Measurements from ENCODE around the gene EHD4. TPM values are rescaled to one million over a fixed set of nuclear protein-coding genes. Genes with fewer than 3 reads are reported as not detected.

Gene EHD4
- total RNA-seq, 1 donor from 2014 or later, result 23.8 TPM

DNA sequence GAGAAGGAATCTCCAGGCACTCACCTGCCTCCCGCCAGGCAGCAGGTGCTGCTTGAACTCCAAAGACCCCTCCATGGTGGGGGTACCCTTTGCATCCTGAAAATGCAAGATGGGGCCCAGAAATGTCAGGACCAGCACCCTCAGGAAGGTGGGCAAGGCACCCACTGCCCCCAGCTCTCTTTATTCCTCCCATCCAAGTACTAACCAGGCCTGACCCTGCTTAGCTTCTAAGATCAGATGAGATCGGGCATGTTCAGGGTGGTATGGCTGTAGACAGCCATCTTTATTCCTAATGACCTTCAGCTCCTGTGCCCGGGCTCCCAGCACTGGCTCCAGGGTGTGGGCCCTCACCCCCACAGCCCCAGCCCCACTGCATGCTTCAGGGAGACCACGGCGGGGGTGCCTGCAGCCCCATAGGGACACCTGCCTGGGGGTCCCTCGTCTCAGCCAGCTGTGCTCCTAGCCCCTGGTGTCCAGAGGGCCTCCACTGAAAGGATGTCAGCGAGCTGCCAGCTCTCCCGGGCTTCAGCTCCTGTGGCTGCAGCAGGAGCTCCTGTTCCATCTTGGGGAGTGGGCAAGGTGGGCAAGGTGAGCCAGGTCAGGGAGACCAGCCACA is 120.5 kb downstream of the EHD4 start:
- Mint-ChIP-seq H3K4me1 (ENCODE audit: low read depth) (no peaks in the 10 kb centered on the region), H3K27me3 (ENCODE audit: low read depth) (no peaks in the 10 kb centered on the region), H3K4me3 (ENCODE audit: unreplicated experiment) (no peak overlapping the region), H3K9me3 (ENCODE audit: low read depth) (no peaks in the 10 kb centered on the region), H3K27ac (ENCODE audit: unreplicated experiment) (no peak overlapping the region), H3K36me3 (ENCODE audit: low read depth) (peaks cover 10% of the 10 kb centered on the region)
- DNase-seq (ENCODE audit: low spot score), result no peak
- TF ChIP-seq, protein P1, sequence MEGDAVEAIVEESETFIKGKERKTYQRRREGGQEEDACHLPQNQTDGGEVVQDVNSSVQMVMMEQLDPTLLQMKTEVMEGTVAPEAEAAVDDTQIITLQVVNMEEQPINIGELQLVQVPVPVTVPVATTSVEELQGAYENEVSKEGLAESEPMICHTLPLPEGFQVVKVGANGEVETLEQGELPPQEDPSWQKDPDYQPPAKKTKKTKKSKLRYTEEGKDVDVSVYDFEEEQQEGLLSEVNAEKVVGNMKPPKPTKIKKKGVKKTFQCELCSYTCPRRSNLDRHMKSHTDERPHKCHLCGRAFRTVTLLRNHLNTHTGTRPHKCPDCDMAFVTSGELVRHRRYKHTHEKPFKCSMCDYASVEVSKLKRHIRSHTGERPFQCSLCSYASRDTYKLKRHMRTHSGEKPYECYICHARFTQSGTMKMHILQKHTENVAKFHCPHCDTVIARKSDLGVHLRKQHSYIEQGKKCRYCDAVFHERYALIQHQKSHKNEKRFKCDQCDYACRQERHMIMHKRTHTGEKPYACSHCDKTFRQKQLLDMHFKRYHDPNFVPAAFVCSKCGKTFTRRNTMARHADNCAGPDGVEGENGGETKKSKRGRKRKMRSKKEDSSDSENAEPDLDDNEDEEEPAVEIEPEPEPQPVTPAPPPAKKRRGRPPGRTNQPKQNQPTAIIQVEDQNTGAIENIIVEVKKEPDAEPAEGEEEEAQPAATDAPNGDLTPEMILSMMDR (IDR thresholded peaks at IDR 0.05), result no peak

DNA sequence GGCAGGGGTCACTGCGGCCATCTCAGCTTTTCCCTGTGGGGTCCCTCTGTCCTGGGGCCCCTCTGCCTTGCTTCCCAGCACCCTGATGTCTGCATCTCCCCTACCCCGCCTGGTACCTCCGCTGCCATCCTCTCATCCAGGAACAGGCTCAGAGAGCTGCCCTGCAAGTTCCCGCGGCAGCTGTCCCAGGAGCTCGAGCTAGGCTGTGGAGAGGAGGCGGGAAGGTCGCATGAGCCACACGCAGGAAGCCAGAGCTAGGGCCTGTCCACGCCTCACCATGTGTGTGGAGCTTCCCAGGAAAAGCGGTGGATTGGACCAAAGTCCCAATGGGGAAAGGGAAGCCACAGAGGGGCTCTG is 121.2 kb downstream of the EHD4 start:
- Mint-ChIP-seq H3K36me3 (ENCODE audit: low read depth) (peaks cover 12% of the 10 kb centered on the region), H3K27ac (ENCODE audit: unreplicated experiment) (no peak overlapping the region), H3K9me3 (ENCODE audit: low read depth) (no peaks in the 10 kb centered on the region), H3K4me1 (ENCODE audit: low read depth) (no peaks in the 10 kb centered on the region), H3K27me3 (ENCODE audit: low read depth) (no peaks in the 10 kb centered on the region), H3K4me3 (ENCODE audit: unreplicated experiment) (no peak overlapping the region)
- no peak for DNase-seq (ENCODE audit: low spot score)
- TF ChIP-seq, protein P1 (IDR thresholded peaks at IDR 0.05), result no peak

DNA sequence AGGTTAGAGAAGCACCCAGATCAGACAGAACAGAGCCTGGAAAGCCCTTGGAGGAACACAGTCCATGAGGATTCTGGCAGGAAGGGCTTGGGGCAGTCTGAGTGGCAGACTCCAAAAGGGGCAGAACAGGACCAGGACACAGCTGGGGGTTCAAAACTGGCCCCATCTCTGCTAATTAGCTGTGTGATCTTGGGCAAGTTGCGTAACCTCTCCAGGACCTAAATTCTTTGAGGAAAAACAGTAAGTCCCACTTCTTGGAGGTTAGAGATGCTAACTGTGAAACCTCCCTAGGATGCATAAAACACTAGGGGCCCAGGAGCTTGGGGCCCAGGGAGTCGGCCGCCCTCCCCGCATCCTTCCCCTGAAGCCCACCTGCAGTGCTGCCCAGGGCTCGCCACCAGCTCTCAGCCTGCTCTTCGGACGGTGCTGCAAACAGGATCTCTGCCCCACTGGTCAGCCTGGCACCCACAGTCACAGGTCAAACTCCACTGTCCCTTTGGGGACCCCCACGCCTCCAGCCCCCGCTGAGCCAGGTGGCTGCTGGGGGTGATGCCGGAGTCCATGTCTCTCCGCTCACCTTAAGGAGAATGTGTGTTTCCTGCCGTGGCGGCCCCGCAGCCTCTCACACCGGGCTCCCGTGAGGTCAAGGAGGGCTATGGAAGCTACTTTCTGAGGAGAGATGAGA is 121.7 kb downstream of the EHD4 start:
- Mint-ChIP-seq H3K4me3 (ENCODE audit: unreplicated experiment) (no peak overlapping the region), H3K27me3 (ENCODE audit: low read depth) (no peaks in the 10 kb centered on the region)

DNA sequence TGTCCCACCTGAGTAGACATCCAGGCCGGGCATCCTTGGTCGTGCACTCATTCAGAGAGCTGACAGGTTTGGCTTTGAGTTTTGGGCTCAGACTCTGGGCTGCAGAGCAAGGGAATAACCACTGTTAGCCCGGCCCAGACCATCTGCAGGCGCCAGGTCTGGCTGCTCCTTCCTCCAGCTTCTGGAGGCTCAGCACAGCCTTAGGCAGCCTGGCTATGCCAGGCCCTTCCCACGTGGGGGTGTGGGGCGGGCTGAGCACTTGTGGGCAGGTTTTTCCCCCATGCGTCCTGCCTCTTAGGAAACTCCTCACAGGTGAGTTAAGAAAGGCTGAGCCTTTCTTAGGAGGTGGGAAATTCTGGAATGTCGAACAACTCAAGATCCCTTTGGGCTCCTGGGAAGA is 122.5 kb downstream of the EHD4 start:
- TF ChIP-seq, protein P1 (IDR thresholded peaks at IDR 0.05), result no peak
- Mint-ChIP-seq H3K27ac (ENCODE audit: unreplicated experiment) (no peak overlapping the region), H3K27me3 (ENCODE audit: low read depth) (no peaks in the 10 kb centered on the region), H3K4me1 (ENCODE audit: low read depth) (no peaks in the 10 kb centered on the region), H3K9me3 (ENCODE audit: low read depth) (no peaks in the 10 kb centered on the region), H3K36me3 (ENCODE audit: low read depth) (peaks cover 15% of the 10 kb centered on the region), H3K4me3 (ENCODE audit: unreplicated experiment) (no peak overlapping the region)
- DNase-seq (ENCODE audit: low spot score), result no peak

More for the DNA sequence above, 121.7 kb downstream of the EHD4 start:
- Mint-ChIP-seq H3K4me1 (ENCODE audit: low read depth) (no peaks in the 10 kb centered on the region), H3K36me3 (ENCODE audit: low read depth) (peaks cover 14% of the 10 kb centered on the region), H3K27ac (ENCODE audit: unreplicated experiment) (no peak overlapping the region), H3K9me3 (ENCODE audit: low read depth) (no peaks in the 10 kb centered on the region)
- no peak for DNase-seq (ENCODE audit: low spot score)
- TF ChIP-seq, protein P1 (IDR thresholded peaks at IDR 0.05), result no peak

DNA sequence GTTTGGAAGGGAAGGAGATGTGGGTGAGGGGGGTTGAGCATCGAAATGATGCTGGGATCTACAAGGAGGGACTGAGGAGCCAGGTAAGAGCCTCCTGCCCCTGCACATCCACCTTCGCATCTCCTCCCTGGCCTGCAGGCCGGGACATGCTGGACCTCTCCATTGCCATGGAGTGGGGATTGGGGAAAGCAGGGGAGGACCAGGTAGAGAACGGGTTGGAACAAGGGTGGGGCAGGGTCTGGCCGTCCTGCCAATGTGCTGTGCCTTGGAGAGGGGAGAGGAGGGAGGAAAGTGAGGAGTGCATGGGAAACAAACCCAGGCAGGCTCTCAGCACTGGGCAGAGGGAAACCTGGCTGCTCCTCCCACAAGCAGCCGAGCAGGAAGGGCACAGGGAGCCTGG is 123.2 kb downstream of the EHD4 start:
- no peak overlapping the region for H3K4me3 Mint-ChIP-seq (ENCODE audit: unreplicated experiment)
- no peak for DNase-seq (ENCODE audit: low spot score)
- H3K36me3 Mint-ChIP-seq (ENCODE audit: low read depth), result peaks cover 15% of the 10 kb centered on the region
- no peaks in the 10 kb centered on the region for H3K27me3 Mint-ChIP-seq (ENCODE audit: low read depth)
- TF ChIP-seq, protein P1 (IDR thresholded peaks at IDR 0.05), result no peak
- no peaks in the 10 kb centered on the region for H3K4me1 Mint-ChIP-seq (ENCODE audit: low read depth)
- no peak overlapping the region for H3K27ac Mint-ChIP-seq (ENCODE audit: unreplicated experiment)
- no peaks in the 10 kb centered on the region for H3K9me3 Mint-ChIP-seq (ENCODE audit: low read depth)
